Prostate gland (tissue), 2 donors: ENCODE measurements around the gene CADM4.

Experiments used
- POLR2A ChIP-seq: fragments of 450-650 bp; IDR thresholded peaks from one replicate; pipeline ENCODE4 v1.6.1; 2016; ENCODE audit warnings: antibody characterized with exemption, mild to moderate bottlenecking
- TF ChIP-seq, protein P1 (sequence below), 4 experiments: fragments of 200-600 bp in 2 of 4; fragments of 450-650 bp in 2 of 4; sonication (generic) in 2 of 4; IDR thresholded peaks; 1 replicate in 3 of 4; 2 replicates in 1 of 4; pipeline ENCODE4 v1.5.1; 2016 to 2019; ENCODE audit warnings: antibody characterized with exemption in 4 of 4, mild to moderate bottlenecking in 2 of 4, moderate library complexity in 2 of 4

- TF ChIP-seq, protein P1, sequence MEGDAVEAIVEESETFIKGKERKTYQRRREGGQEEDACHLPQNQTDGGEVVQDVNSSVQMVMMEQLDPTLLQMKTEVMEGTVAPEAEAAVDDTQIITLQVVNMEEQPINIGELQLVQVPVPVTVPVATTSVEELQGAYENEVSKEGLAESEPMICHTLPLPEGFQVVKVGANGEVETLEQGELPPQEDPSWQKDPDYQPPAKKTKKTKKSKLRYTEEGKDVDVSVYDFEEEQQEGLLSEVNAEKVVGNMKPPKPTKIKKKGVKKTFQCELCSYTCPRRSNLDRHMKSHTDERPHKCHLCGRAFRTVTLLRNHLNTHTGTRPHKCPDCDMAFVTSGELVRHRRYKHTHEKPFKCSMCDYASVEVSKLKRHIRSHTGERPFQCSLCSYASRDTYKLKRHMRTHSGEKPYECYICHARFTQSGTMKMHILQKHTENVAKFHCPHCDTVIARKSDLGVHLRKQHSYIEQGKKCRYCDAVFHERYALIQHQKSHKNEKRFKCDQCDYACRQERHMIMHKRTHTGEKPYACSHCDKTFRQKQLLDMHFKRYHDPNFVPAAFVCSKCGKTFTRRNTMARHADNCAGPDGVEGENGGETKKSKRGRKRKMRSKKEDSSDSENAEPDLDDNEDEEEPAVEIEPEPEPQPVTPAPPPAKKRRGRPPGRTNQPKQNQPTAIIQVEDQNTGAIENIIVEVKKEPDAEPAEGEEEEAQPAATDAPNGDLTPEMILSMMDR (IDR thresholded peaks at IDR 0.05): no peak
- TF ChIP-seq POLR2A: no peak
These were observed 12.8 kb downstream of the CADM4 start for GRCh38 chr19:43626838-43627237.
